Neutrophil (primary cell): ENCODE results near the gene CPAMD8.

Experiments used
- H3K27ac ChIP-seq: fragments of 200-600 bp; sonication (generic); 2 replicates; pipeline ENCODE4 v1.5.1; 2016; ENCODE audit warnings: mild to moderate bottlenecking, moderate library complexity
- H3K27me3 ChIP-seq: fragments of 200-600 bp; sonication (generic); 2 replicates; pipeline ENCODE4 v1.6.0; 2016; ENCODE audit warnings: mild to moderate bottlenecking
- H3K36me3 ChIP-seq: fragments of 200-600 bp; sonication (generic); 2 replicates; pipeline ENCODE4 v1.5.1; 2017
- H3K4me1 ChIP-seq, 2 experiments: fragments of 200-600 bp in 1 of 2; sonication (generic) in 1 of 2; 1 replicate in 1 of 2; 2 replicates in 1 of 2; pipeline versions ENCODE4 v1.5.1 to v1.6.1; 2013 to 2016; ENCODE audit warnings: low read depth in 1 of 2, low read length in 1 of 2, mild to moderate bottlenecking in 1 of 2, moderate library complexity in 1 of 2; ENCODE audit not compliant: control insufficient read depth in 1 of 2, insufficient read depth in 1 of 2
- H3K4me3 ChIP-seq, 2 experiments: fragments of 200-600 bp in 1 of 2; sonication (generic) in 1 of 2; 1 replicate in 1 of 2; 2 replicates in 1 of 2; pipeline ENCODE4 v1.5.1; 2013 to 2016; ENCODE audit warnings: low read depth in 1 of 2, low read length in 1 of 2, mild to moderate bottlenecking in 1 of 2, moderate library complexity in 1 of 2
- H3K9me3 ChIP-seq: fragments of 200-600 bp; sonication (generic); 2 replicates; pipeline ENCODE4 v1.5.1; 2016
- TF ChIP-seq, protein P1 (sequence below): fragments of 200-600 bp; sonication (generic); IDR thresholded peaks from 2 replicates; pipeline ENCODE4 v1.5.1; 2016; ENCODE audit warnings: antibody characterized with exemption

The CPAMD8 gene

GRCh38 chr19:16882146-16882545, 144.5 kb downstream of the CPAMD8 start:
- no peaks in the 10 kb centered on the region for H3K4me1 ChIP-seq
- peaks cover 3% of the 10 kb centered on the region for H3K27me3 ChIP-seq
- H3K36me3 ChIP-seq, result peaks cover 31% of the 10 kb centered on the region
- no peak overlapping the region for H3K4me3 ChIP-seq
- TF ChIP-seq, protein P1, sequence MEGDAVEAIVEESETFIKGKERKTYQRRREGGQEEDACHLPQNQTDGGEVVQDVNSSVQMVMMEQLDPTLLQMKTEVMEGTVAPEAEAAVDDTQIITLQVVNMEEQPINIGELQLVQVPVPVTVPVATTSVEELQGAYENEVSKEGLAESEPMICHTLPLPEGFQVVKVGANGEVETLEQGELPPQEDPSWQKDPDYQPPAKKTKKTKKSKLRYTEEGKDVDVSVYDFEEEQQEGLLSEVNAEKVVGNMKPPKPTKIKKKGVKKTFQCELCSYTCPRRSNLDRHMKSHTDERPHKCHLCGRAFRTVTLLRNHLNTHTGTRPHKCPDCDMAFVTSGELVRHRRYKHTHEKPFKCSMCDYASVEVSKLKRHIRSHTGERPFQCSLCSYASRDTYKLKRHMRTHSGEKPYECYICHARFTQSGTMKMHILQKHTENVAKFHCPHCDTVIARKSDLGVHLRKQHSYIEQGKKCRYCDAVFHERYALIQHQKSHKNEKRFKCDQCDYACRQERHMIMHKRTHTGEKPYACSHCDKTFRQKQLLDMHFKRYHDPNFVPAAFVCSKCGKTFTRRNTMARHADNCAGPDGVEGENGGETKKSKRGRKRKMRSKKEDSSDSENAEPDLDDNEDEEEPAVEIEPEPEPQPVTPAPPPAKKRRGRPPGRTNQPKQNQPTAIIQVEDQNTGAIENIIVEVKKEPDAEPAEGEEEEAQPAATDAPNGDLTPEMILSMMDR, result no peak
- no peak overlapping the region for H3K27ac ChIP-seq
- peaks cover 10% of the 10 kb centered on the region for H3K9me3 ChIP-seq

GRCh38 chr19:16880884-16881554, 145.6 kb downstream of the CPAMD8 start:
- H3K36me3 ChIP-seq, result peaks cover 42% of the 10 kb centered on the region
- no peaks in the 10 kb centered on the region for H3K4me1 ChIP-seq
- peaks cover 10% of the 10 kb centered on the region for H3K9me3 ChIP-seq
- TF ChIP-seq, protein P1, result no peak
- no peak overlapping the region for H3K4me3 ChIP-seq
- H3K27me3 ChIP-seq, result no peaks in the 10 kb centered on the region
- H3K27ac ChIP-seq, result no peak overlapping the region

DNA sequence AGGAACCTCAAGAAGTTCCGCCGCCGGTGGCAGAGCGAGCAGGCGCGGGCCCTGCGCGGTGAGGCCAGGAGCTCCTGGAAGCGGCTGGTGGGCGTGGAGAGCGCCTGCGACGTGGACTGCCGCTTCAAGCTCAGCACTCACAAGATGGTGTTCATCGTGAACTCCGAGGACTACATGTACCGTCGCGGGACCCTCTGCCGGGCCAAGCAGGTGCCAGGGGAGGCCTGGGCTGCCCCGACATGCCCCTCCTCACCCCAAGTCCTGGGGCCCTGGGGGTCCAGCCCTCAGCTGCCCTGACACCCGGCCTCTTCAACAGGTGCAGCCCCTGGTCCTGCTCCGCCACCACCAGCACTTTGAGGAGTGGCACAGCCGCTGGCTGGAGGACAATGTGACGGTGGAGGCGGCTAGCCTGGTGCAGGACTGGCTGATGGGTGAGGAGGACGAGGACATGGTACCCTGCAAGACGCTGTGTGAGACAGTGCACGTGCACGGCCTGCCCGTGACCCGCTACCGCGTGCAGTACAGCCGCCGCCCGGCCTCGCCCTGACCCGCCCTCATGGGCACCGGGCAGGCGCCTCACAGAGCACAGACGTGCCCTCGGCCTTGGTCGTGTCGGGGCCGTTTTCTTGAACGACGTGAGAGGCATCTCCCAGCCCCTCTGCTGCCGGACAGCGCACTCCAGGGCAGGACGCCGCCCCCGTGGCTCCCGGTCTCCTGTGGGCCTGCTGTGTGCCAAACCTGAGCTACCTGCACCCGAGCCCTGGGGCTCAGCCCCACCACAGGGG, 148.2 kb downstream of the CPAMD8 start:
- Histone ChIP-seq H3K27me3 (no peaks in the 10 kb centered on the region), H3K9me3 (peaks cover 10% of the 10 kb centered on the region), H3K4me3 (no peak overlapping the region), H3K4me1 (no peaks in the 10 kb centered on the region), H3K36me3 (peaks cover 53% of the 10 kb centered on the region), H3K27ac (no peak overlapping the region)
- TF ChIP-seq, protein P1, result no peak

DNA sequence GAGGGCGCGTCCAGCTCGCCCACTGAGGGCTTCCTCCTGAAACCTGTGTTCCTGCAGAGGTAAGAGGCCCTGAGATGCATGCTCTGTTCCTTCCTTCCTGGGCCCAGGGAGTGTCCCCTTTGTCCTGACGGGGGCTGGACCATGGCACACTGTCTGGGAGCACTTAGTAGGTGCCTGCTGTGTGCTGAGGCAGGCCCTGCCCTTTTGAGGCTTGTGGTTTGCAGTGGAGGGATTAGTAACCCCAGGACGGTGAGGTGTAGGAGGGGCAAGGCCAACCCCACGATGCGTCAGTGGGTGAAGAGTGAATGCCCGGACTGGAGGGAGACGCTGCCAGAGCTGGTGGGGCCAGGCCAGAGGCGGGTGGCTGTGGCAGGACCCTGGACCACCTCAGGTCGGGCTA, 149.0 kb downstream of the CPAMD8 start:
- no peaks in the 10 kb centered on the region for H3K27me3 ChIP-seq
- peaks cover 10% of the 10 kb centered on the region for H3K9me3 ChIP-seq
- peaks cover 61% of the 10 kb centered on the region for H3K36me3 ChIP-seq
- no peak overlapping the region for H3K27ac ChIP-seq
- no peaks in the 10 kb centered on the region for H3K4me1 ChIP-seq
- no peak overlapping the region for H3K4me3 ChIP-seq
- TF ChIP-seq, protein P1, result no peak

DNA sequence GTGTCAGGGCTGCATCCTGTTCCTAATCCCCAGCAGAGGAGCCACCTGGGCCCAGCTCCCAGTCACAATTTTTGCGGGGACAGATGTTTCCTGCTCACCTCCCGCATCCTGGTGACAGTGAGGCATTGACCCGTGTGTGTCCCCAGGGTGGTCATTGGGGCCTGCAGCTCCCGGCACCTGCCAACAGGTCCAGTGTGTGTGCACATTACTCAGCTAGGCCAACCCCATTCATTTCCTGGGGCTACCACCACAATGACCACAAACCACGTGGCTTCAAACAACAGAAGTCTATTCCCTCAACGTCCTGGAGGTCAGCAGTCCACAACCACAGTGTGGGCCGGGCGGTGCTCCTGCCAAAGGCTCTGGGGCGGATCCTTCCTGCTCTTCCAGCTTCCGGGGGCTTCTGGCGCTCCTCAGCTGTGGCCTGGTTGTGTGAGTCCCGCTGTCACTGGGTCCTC, 149.7 kb downstream of the CPAMD8 start:
- Histone ChIP-seq H3K4me1 (no peaks in the 10 kb centered on the region), H3K27ac (no peak overlapping the region), H3K9me3 (peaks cover 10% of the 10 kb centered on the region), H3K27me3 (no peaks in the 10 kb centered on the region), H3K4me3 (no peak overlapping the region), H3K36me3 (peaks cover 67% of the 10 kb centered on the region)
- TF ChIP-seq, protein P1, result no peak
